HepG2 (cell line): ENCODE data around the gene CDR2L.

ENCODE experiments used
- CHD2 ChIP-seq: IDR thresholded peaks from 2 replicates; pipeline ENCODE4 v1.6.1; 2011; ENCODE audit warnings: low read depth, low read length, improper control_type of control experiment
- JUN ChIP-seq: sonication (generic); formaldehyde crosslinking; IDR thresholded peaks from 2 replicates; pipeline ENCODE4 v1.4.0; 2020; ENCODE audit warnings: mild to moderate bottlenecking, missing genetic modification reagents
- PHF20 ChIP-seq: sonication (generic); formaldehyde crosslinking; IDR thresholded peaks from 2 replicates; pipeline ENCODE4 v1.5.0; 2020; ENCODE audit warnings: mild to moderate bottlenecking, missing genetic modification reagents
- TCF7L2 ChIP-seq: IDR thresholded peaks from 2 replicates; pipeline ENCODE4 v1.6.1; 2011; ENCODE audit warnings: mild to moderate bottlenecking, low read depth, low read length, moderate library complexity
- YY1 ChIP-seq: IDR thresholded peaks from 2 replicates; pipeline ENCODE4 v1.6.1; 2011; ENCODE audit warnings: low read length, low read depth, moderate library complexity, mild to moderate bottlenecking; ENCODE audit not compliant: insufficient read depth, insufficient replicate concordance
- ZBTB7A ChIP-seq: sonication (generic); formaldehyde crosslinking; IDR thresholded peaks from 2 replicates; pipeline ENCODE4 v1.8.0; 2022; ENCODE audit warnings: mild to moderate bottlenecking, missing genetic modification reagents
- ZNF121 ChIP-seq: sonication (generic); formaldehyde crosslinking; IDR thresholded peaks from 2 replicates; pipeline ENCODE4 v1.5.0; 2020; ENCODE audit warnings: mild to moderate bottlenecking, missing genetic modification reagents
- ZNF253 ChIP-seq: sonication (generic); formaldehyde crosslinking; IDR thresholded peaks from 2 replicates; pipeline ENCODE4 v1.8.0; 2022; ENCODE audit warnings: mild to moderate bottlenecking, missing genetic modification reagents, borderline replicate concordance
- TF ChIP-seq, protein P1 (sequence below): sonication (generic); formaldehyde crosslinking; IDR thresholded peaks from 2 replicates; pipeline ENCODE4 v1.5.0; 2020; ENCODE audit warnings: mild to moderate bottlenecking, missing genetic modification reagents, moderate library complexity
- TF ChIP-seq, protein P2 (sequence below): sonication (generic); formaldehyde crosslinking; IDR thresholded peaks from 2 replicates; pipeline ENCODE4 v1.4.0; 2020; ENCODE audit warnings: mild to moderate bottlenecking, missing genetic modification reagents

DNA sequence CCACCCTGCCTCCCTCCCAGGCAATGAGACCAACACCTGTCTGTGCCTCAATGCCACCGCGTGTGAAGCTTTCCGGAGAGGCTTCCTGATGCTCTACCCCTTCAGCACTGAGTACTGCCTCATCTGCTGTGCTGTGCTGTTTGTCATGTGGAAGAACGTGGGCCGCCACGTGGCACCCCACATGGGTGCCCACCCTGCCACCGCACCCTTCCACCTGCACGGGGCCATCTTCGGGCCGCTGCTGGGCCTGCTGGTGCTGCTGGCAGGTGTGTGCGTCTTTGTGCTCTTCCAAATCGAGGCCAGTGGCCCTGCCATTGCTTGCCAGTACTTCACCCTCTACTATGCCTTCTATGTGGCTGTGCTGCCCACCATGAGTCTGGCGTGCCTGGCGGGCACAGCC is 40.8 kb upstream of the CDR2L start:
- no peak for TF ChIP-seq YY1
- TF ChIP-seq, protein P1, sequence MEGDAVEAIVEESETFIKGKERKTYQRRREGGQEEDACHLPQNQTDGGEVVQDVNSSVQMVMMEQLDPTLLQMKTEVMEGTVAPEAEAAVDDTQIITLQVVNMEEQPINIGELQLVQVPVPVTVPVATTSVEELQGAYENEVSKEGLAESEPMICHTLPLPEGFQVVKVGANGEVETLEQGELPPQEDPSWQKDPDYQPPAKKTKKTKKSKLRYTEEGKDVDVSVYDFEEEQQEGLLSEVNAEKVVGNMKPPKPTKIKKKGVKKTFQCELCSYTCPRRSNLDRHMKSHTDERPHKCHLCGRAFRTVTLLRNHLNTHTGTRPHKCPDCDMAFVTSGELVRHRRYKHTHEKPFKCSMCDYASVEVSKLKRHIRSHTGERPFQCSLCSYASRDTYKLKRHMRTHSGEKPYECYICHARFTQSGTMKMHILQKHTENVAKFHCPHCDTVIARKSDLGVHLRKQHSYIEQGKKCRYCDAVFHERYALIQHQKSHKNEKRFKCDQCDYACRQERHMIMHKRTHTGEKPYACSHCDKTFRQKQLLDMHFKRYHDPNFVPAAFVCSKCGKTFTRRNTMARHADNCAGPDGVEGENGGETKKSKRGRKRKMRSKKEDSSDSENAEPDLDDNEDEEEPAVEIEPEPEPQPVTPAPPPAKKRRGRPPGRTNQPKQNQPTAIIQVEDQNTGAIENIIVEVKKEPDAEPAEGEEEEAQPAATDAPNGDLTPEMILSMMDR (CRISPR knock-in tag) = no peak
- no peak for TF ChIP-seq ZNF121 (CRISPR knock-in tag)
- TF ChIP-seq, protein P2, sequence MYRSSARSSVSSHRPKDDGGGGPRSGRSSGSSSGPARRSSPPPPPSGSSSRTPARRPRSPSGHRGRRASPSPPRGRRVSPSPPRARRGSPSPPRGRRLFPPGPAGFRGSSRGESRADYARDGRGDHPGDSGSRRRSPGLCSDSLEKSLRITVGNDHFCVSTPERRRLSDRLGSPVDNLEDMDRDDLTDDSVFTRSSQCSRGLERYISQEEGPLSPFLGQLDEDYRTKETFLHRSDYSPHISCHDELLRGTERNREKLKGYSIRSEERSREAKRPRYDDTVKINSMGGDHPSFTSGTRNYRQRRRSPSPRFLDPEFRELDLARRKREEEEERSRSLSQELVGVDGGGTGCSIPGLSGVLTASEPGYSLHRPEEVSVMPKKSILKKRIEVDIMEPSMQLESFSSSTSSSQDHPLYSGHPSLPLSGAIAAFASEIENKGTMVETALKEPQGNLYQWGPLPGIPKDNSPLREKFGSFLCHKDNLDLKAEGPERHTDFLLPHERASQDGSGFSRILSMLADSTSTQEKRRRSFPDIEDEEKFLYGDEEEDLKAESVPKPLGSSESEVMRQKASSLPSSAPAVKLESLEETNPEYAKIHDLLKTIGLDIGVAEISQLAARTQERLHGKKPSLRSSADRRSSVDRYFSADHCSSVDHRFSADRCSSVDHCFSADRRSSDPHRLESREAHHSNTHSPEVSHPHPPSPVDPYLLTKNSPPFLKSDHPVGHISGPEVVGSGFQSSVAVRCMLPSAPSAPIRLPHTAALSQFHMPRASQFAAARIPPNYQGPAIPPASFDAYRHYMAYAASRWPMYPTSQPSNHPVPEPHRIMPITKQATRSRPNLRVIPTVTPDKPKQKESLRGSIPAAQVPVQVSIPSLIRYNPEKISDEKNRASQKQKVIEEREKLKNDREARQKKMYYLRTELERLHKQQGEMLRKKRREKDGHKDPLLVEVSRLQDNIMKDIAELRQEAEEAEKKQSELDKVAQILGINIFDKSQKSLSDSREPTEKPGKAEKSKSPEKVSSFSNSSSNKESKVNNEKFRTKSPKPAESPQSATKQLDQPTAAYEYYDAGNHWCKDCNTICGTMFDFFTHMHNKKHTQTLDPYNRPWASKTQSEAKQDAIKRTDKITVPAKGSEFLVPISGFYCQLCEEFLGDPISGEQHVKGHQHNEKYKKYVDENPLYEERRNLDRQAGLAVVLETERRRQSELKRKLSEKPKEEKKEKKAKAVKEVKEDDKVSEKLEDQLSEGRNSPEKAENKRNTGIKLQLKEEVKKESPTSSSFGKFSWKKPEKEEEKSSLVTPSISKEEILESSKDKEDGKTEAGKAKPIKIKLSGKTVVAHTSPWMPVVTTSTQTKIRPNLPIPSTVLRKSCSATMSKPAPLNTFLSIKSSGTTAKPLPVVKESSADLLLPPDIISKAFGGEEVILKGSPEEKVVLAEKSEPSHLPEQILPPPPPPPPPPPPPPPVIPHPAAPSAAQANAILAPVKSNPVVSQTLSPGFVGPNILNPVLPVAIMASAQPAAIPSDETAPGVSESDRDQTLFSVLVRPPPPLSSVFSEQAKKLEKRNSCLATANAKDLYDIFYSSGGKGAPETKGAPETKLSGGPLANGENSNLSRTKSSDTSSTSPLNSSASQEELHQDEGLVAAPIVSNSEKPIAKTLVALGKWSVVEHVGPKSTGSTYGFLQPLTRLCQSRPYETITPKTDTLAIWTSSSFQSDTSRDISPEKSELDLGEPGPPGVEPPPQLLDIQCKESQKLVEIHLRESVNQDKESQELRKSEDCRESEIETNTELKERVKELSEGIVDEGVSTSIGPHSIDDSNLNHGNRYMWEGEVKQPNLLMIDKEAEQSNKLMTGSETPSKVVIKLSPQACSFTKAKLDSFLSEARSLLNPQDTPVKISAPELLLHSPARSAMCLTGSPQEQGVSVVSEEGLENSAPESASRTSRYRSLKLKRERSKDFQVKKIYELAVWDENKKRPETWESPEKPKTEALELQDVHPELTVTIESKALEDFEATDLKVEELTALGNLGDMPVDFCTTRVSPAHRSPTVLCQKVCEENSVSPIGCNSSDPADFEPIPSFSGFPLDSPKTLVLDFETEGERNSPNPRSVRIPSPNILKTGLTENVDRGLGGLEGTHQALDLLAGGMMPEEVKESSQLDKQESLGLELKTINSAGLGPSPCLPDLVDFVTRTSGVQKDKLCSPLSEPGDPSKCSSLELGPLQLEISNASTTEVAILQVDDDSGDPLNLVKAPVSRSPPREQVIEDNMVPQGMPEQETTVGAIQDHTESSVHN = no peak
- TF ChIP-seq PHF20 (CRISPR knock-in tag) = no peak
- no peak for TF ChIP-seq CHD2
- no peak for TF ChIP-seq JUN (CRISPR knock-in tag)
- TF ChIP-seq ZBTB7A (CRISPR knock-in tag) = no peak
- TF ChIP-seq ZNF253 (CRISPR knock-in tag) = no peak
- TF ChIP-seq TCF7L2 = no peak
